Measurements from ENCODE around the gene EBF3. TPM values are rescaled to one million over a fixed set of nuclear protein-coding genes. Genes with fewer than 3 reads are reported as not detected.
A peak's percentile ranks its signal among the peaks of the same experiment; 100 is the strongest.

Gene EBF3
- total and polyA plus RNA-seq, 4 donors, result 14.3 to 166 (median 116) TPM

GRCh38 chr10:129816656-129817045 lies 147.4 kb downstream of the EBF3 start:
- WGBS (ENCODE audit: insufficient coverage), result 90% methylated on average over 6 of the region's 8 CpGs
- no peaks in the 10 kb centered on the region for H3K9me3 ChIP-seq (ENCODE audit: control insufficient read depth, insufficient read depth, low read length)

GRCh38 chr10:129815898-129816655 lies 148.0 kb downstream of the EBF3 start:
- no peak overlapping the region for H3K27ac ChIP-seq (ENCODE audit: low read depth, low read length)
- 89% methylated on average over 17 of the region's 17 CpGs for WGBS (ENCODE audit: insufficient coverage)
- DNase-seq (ENCODE audit: low read depth in 4 of 6, low spot score in 6 of 6), result no peak
- H3K4me3 ChIP-seq (ENCODE audit: low read depth, low read length), result no peak overlapping the region
- H3K27me3 ChIP-seq (ENCODE audit: control insufficient read depth, insufficient read depth, low read length), result no peaks in the 10 kb centered on the region
- no peaks in the 10 kb centered on the region for H3K9me3 ChIP-seq (ENCODE audit: control insufficient read depth, insufficient read depth, low read length)
- no peaks in the 10 kb centered on the region for H3K36me3 ChIP-seq (ENCODE audit: control insufficient read depth, insufficient read depth, low read length)
- peaks cover 8% of the 10 kb centered on the region for H3K4me1 ChIP-seq (ENCODE audit: control insufficient read depth, insufficient read depth, low read length)

More at GRCh38 chr10:129816656-129817045, 147.4 kb downstream of the EBF3 start:
- H3K27me3 ChIP-seq (ENCODE audit: control insufficient read depth, insufficient read depth, low read length), result no peaks in the 10 kb centered on the region
- no peak for DNase-seq (ENCODE audit: low read depth in 4 of 6, low spot score in 6 of 6)
- no peaks in the 10 kb centered on the region for H3K36me3 ChIP-seq (ENCODE audit: control insufficient read depth, insufficient read depth, low read length)
- H3K4me3 ChIP-seq (ENCODE audit: low read depth, low read length), result no peak overlapping the region
- peaks cover 8% of the 10 kb centered on the region for H3K4me1 ChIP-seq (ENCODE audit: control insufficient read depth, insufficient read depth, low read length)
- no peak overlapping the region for H3K27ac ChIP-seq (ENCODE audit: low read depth, low read length)

DNA sequence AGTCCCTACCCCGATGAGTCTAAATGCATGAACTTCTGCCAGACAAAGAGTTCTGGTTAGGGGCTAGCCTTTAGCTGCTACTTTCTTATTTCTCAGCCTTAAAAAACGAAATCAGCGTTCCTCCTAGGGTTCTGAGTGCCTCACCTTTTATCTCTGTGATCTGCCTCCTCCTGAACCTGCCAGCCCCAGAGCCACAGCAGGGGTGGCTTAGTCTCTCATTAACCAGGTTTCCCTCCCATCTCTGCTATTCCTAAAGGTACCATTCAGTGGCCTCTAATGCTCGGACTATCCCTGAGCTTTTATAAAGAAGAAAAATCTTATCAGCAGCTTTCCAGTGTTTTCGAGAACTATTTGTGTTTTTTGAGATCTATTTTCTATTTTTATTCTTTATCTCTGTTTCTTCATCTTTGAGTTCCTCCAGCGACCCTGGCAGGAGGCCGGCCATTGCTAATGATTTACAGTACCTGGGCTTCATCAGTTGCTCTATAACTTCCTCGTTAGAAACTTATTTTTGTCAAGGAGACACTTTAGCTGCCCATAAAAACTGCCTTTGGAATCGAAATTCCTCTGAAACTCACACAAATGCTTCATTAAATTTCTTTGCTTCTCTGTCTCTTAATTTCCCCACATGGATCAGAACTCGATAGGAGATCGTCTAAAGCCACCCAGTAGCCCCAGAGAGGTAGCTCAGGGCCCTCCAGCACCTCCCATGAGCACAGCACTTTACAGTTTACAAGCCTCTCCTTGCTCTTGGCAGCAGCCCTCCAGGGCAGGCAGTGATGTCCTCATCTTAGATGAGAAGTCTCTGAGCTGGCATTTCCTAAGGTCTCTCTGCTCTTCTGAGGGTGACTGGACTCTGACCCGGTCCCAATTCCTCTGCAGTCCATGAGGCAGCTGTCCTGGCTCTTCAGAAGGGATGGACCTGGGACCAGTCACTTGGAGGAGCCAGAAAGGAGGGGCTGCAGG lies 149.1 kb downstream of the EBF3 start:
- DNase-seq (ENCODE audit: low read depth in 4 of 6, low spot score in 6 of 6), result peak in 1 of 6 donors; percentile 6
- no peak overlapping the region for H3K27ac ChIP-seq (ENCODE audit: low read depth, low read length)
- H3K36me3 ChIP-seq (ENCODE audit: control insufficient read depth, insufficient read depth, low read length), result no peaks in the 10 kb centered on the region
- peaks cover 2% of the 10 kb centered on the region for H3K27me3 ChIP-seq (ENCODE audit: control insufficient read depth, insufficient read depth, low read length)
- WGBS (ENCODE audit: insufficient coverage), result 87% methylated on average over 10 of the region's 12 CpGs
- H3K4me1 ChIP-seq (ENCODE audit: control insufficient read depth, insufficient read depth, low read length), result peaks cover 8% of the 10 kb centered on the region
- H3K9me3 ChIP-seq (ENCODE audit: control insufficient read depth, insufficient read depth, low read length), result no peaks in the 10 kb centered on the region
- no peak overlapping the region for H3K4me3 ChIP-seq (ENCODE audit: low read depth, low read length)

DNA sequence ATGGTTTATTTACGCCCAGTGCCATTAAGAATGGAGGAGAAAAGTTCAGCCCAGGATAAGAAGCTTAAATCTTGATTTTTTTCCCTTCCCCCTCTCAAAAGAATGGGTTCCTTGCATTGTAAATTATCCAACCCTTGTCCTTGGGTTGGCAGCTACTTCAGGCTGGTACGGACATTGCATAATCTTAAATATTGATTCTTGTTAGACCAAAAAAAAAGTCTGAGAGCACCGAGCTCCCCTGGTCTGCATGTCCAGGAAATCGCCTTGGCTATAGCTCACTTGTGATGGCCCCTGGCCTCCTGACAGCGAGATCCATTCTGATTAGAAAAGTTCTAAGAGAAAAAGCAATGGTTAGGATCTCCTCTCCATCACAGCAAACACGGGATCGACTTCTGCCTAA lies 151.7 kb downstream of the EBF3 start:
- Histone ChIP-seq H3K4me3 (ENCODE audit: low read depth, low read length) (no peak overlapping the region), H3K4me1 (ENCODE audit: control insufficient read depth, insufficient read depth, low read length) (peaks cover 8% of the 10 kb centered on the region), H3K9me3 (ENCODE audit: control insufficient read depth, insufficient read depth, low read length) (no peaks in the 10 kb centered on the region), H3K27me3 (ENCODE audit: control insufficient read depth, insufficient read depth, low read length) (peaks cover 2% of the 10 kb centered on the region), H3K36me3 (ENCODE audit: control insufficient read depth, insufficient read depth, low read length) (no peaks in the 10 kb centered on the region), H3K27ac (ENCODE audit: low read depth, low read length) (no peak overlapping the region)
- DNase-seq (ENCODE audit: low read depth in 4 of 6, low spot score in 6 of 6), result no peak
- 70% methylated on average over 4 of the region's 7 CpGs for WGBS (ENCODE audit: insufficient coverage)

- H3K27ac ChIP-seq (ENCODE audit: low read depth, low read length), result no peak overlapping the region
Measured at GRCh38 chr10:129811208-129811607, 152.9 kb downstream of the EBF3 start.

GRCh38 chr10:129809841-129810240 lies 154.2 kb downstream of the EBF3 start:
- Histone ChIP-seq H3K4me3 (ENCODE audit: low read depth, low read length) (no peak overlapping the region), H3K9me3 (ENCODE audit: control insufficient read depth, insufficient read depth, low read length) (peaks cover 3% of the 10 kb centered on the region), H3K36me3 (ENCODE audit: control insufficient read depth, insufficient read depth, low read length) (no peaks in the 10 kb centered on the region), H3K27me3 (ENCODE audit: control insufficient read depth, insufficient read depth, low read length) (peaks cover 2% of the 10 kb centered on the region), H3K27ac (ENCODE audit: low read depth, low read length) (no peak overlapping the region), H3K4me1 (ENCODE audit: control insufficient read depth, insufficient read depth, low read length) (no peaks in the 10 kb centered on the region)
- WGBS (ENCODE audit: insufficient coverage), result 80% methylated on average over 10 of the region's 13 CpGs
- DNase-seq (ENCODE audit: low read depth in 4 of 6, low spot score in 6 of 6), result no peak

More at GRCh38 chr10:129811208-129811607, 152.9 kb downstream of the EBF3 start:
- Histone ChIP-seq H3K9me3 (ENCODE audit: control insufficient read depth, insufficient read depth, low read length) (no peaks in the 10 kb centered on the region), H3K4me1 (ENCODE audit: control insufficient read depth, insufficient read depth, low read length) (peaks cover 8% of the 10 kb centered on the region), H3K4me3 (ENCODE audit: low read depth, low read length) (no peak overlapping the region), H3K36me3 (ENCODE audit: control insufficient read depth, insufficient read depth, low read length) (no peaks in the 10 kb centered on the region), H3K27me3 (ENCODE audit: control insufficient read depth, insufficient read depth, low read length) (peaks cover 2% of the 10 kb centered on the region)
- no peak for DNase-seq (ENCODE audit: low read depth in 4 of 6, low spot score in 6 of 6)
- WGBS (ENCODE audit: insufficient coverage), result 90% methylated on average over 9 of the region's 9 CpGs

DNA sequence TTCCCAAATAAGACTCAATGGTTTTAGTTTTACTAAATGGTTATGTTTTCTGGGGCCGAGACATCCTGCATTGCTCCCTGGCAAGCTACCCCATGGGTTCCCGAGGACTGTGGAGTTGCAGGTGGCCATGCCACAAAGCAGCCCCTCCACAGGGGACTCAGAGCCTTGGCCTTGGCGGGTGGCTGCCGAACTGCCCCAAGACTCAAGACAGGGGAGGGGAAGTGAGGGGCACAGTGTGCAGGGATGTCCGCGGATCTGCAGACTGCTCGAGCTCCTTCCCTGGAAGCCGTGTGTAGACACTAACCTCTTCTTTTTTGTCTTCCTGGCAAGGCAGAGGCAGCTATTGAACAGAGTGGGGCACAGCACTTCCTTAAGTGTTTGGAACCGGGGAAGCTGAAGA lies 154.6 kb downstream of the EBF3 start:
- Histone ChIP-seq H3K9me3 (ENCODE audit: control insufficient read depth, insufficient read depth, low read length) (peaks cover 3% of the 10 kb centered on the region), H3K4me3 (ENCODE audit: low read depth, low read length) (no peak overlapping the region), H3K27ac (ENCODE audit: low read depth, low read length) (no peak overlapping the region), H3K4me1 (ENCODE audit: control insufficient read depth, insufficient read depth, low read length) (no peaks in the 10 kb centered on the region), H3K36me3 (ENCODE audit: control insufficient read depth, insufficient read depth, low read length) (no peaks in the 10 kb centered on the region), H3K27me3 (ENCODE audit: control insufficient read depth, insufficient read depth, low read length) (peaks cover 2% of the 10 kb centered on the region)
- DNase-seq (ENCODE audit: low read depth in 4 of 6, low spot score in 6 of 6), result no peak
- 70% methylated on average over 5 of the region's 9 CpGs for WGBS (ENCODE audit: insufficient coverage)

- Histone ChIP-seq H3K4me1 (ENCODE audit: control insufficient read depth, insufficient read depth, low read length) (no peaks in the 10 kb centered on the region), H3K27ac (ENCODE audit: low read depth, low read length) (no peak overlapping the region), H3K4me3 (ENCODE audit: low read depth, low read length) (no peak overlapping the region), H3K27me3 (ENCODE audit: control insufficient read depth, insufficient read depth, low read length) (peaks cover 2% of the 10 kb centered on the region), H3K36me3 (ENCODE audit: control insufficient read depth, insufficient read depth, low read length) (no peaks in the 10 kb centered on the region), H3K9me3 (ENCODE audit: control insufficient read depth, insufficient read depth, low read length) (peaks cover 6% of the 10 kb centered on the region)
- DNase-seq (ENCODE audit: low read depth in 4 of 6, low spot score in 6 of 6), result no peak
- 80% methylated on average over 25 of the region's 26 CpGs for WGBS (ENCODE audit: insufficient coverage)
Measured at GRCh38 chr10:129808092-129808983, 155.7 kb downstream of the EBF3 start.

DNA sequence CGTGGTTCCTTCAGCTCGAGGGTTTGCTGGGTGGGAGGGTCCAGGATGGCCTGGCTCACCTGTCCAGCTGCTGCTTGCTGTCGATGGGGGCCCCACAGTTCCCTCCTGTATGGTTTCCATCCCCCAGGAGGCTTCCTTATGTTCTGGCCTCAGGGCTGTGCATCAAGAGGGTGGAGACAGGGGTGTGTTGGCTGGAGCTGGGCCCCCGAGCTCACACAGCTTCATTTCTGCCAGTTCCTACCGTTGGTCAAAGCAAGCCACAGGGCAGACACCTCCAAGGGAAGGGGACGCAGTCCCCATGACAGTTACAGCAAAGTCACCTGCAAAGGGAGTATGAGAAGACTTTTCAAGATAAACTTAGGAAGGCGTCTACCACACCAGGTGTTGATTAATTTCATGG lies 156.9 kb downstream of the EBF3 start:
- WGBS (ENCODE audit: insufficient coverage), result 70% methylated on average over 6 of the region's 7 CpGs
- Histone ChIP-seq H3K27ac (ENCODE audit: low read depth, low read length) (no peak overlapping the region), H3K9me3 (ENCODE audit: control insufficient read depth, insufficient read depth, low read length) (peaks cover 8% of the 10 kb centered on the region), H3K4me3 (ENCODE audit: low read depth, low read length) (no peak overlapping the region), H3K36me3 (ENCODE audit: control insufficient read depth, insufficient read depth, low read length) (no peaks in the 10 kb centered on the region), H3K27me3 (ENCODE audit: control insufficient read depth, insufficient read depth, low read length) (peaks cover 2% of the 10 kb centered on the region), H3K4me1 (ENCODE audit: control insufficient read depth, insufficient read depth, low read length) (no peaks in the 10 kb centered on the region)
- DNase-seq (ENCODE audit: low read depth in 4 of 6, low spot score in 6 of 6), result no peak
